Loucy (cell line): Measurements from ENCODE around the gene SUSD3.
"Not testable (repeated sequence)": the region's sequence is repeated elsewhere in the genome, so short reads cannot be mapped to it uniquely, and the experiment has no call there.

Source experiments
- EZH2phosphoT487 ChIP-seq: fragments of 200-600 bp; IDR thresholded peaks from 2 replicates; pipeline ENCODE4 v1.6.1; 2018; ENCODE audit warnings: antibody characterized with exemption, mild to moderate bottlenecking, moderate library complexity, borderline replicate concordance
- TF ChIP-seq, protein P1 (sequence below): fragments of 200-600 bp; sonication (generic); conservative IDR thresholded peaks from 2 replicates; pipeline ENCODE4 v1.5.1; 2014; ENCODE audit warnings: mild to moderate bottlenecking, antibody characterized with exemption, low read length

GRCh38 chr9:93015190-93015589 lies 43.3 kb upstream of the SUSD3 start:
- TF ChIP-seq, protein P1, sequence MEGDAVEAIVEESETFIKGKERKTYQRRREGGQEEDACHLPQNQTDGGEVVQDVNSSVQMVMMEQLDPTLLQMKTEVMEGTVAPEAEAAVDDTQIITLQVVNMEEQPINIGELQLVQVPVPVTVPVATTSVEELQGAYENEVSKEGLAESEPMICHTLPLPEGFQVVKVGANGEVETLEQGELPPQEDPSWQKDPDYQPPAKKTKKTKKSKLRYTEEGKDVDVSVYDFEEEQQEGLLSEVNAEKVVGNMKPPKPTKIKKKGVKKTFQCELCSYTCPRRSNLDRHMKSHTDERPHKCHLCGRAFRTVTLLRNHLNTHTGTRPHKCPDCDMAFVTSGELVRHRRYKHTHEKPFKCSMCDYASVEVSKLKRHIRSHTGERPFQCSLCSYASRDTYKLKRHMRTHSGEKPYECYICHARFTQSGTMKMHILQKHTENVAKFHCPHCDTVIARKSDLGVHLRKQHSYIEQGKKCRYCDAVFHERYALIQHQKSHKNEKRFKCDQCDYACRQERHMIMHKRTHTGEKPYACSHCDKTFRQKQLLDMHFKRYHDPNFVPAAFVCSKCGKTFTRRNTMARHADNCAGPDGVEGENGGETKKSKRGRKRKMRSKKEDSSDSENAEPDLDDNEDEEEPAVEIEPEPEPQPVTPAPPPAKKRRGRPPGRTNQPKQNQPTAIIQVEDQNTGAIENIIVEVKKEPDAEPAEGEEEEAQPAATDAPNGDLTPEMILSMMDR: not testable (repeated sequence)
- not testable (repeated sequence) for TF ChIP-seq EZH2phosphoT487
